ENCODE data around the gene STON2.
"Not testable (repeated sequence)": the region's sequence is repeated elsewhere in the genome, so short reads cannot be mapped to it uniquely, and the experiment has no call there.

Gene STON2

GRCh38 chr14:81265636-81266169 lies 134.4 kb downstream of the STON2 start:
- no peak for DNase-seq (ENCODE audit: low read depth)

GRCh38 chr14:81264671-81265070 lies 135.5 kb downstream of the STON2 start:
- no peak for DNase-seq (ENCODE audit: low read depth)

DNA sequence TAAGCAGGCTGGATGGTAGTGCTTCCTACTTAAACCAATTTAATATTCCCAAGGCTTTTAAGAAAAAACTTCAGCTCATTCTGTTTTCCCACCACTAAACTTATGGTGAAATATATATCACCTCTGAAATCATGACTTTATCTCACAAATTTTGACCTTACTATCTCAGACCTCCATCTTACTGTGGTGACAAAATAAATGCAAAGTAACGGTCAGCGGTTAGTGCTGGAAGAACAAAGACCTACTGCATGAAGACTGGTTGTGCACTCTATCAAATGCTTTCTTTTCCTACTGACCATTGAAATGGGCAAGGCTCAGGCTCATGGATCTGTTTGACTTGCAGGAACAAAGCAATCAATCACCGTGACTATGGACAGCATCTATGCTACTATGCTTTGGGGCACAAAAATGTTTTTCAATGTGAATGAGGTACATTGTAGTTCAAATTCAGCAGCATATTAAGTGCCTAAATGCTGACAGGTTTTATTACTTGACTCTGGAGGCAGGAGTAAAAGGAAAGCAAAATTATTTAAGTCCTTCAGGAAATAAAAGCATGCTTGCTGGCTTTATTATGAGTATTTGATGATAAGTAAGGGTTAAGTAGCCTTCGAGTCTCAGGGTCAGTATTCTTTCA lies 136.2 kb downstream of the STON2 start:
- no peak for DNase-seq (ENCODE audit: low read depth)

- DNase-seq (ENCODE audit: low read depth), result no peak
Observed at GRCh38 chr14:81261176-81261575, 138.9 kb downstream of the STON2 start.

DNA sequence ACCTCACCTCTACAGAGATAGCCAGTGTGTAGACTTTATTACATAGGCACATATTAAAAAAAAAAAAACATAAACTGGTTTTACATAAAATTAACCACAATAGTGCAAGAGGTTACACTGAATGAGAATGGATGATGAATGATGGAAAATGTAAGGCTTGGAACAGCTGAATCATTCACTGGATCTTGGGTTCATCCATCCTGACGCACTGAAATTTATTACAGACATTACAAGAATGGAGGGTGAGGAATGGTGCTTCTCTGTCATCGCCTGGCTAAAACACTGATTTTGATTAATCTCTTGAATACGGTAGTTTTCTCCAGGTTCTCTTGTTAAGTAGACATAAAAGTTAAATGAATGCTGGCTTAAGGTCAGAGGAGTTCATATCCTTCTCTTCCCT lies 139.4 kb downstream of the STON2 start:
- no peak for DNase-seq (ENCODE audit: low read depth)

DNA sequence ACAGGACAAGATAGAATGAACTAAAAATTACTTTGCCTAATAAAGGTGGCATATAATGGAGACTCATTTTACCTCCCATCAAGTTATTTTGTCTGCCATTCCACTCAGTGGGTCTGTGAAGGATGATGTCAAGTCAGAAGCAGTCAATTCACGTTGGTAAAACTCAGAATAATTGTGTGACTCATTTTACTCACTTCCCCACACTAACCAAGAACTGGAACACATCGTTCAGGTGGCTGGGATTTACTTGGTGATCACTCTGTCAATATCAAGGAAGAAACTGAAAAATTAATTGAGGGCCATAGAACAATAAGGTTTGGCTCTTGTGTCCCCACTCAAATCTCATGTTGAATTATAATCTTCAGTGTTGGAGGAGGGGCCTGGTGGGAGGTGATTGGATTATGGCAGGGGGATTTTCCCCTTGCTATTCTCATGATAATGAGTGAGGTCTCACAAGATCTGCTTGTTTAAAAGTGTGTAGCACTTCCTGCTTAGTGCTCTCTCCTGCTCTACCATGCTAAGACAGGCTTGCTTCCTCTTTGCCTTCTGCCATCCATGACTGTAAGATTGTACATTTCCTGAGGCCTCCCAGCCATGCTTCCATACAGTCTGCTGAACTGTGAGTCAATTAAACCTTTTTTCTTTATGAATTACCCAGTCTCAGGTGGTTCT lies 143.7 kb downstream of the STON2 start:
- no peak for DNase-seq (ENCODE audit: low read depth)

- no peak for DNase-seq (ENCODE audit: low read depth)
Observed at GRCh38 chr14:81252278-81252677, 147.8 kb downstream of the STON2 start.

DNA sequence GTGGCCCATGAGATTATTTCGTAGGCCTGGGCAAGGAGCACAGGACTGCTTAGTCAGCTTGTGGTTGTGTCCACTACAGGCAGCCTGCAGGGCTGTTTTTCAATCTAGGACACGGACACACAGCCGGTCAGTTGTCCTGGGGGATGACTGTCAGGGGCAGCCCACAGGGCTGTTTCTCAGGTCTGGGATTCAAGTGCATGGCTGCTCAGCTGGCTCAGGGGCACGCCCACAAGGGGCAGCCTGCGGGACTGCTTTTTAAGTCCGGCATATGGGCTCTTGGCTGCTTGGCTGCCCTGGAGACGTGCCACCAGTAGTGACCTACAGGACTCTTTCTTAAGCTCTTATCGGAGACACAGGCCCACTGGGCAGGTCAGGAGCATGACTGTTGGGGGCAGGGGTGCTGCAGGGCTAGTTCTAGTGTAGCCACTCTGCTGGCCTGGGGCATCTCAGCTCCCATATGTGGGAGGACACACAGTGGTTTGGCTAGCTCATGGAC lies 152.8 kb downstream of the STON2 start:
- DNase-seq (ENCODE audit: low read depth), result no peak

GRCh38 chr14:81246461-81247270 lies 153.5 kb downstream of the STON2 start:
- DNase-seq (ENCODE audit: low read depth), result no peak

DNA sequence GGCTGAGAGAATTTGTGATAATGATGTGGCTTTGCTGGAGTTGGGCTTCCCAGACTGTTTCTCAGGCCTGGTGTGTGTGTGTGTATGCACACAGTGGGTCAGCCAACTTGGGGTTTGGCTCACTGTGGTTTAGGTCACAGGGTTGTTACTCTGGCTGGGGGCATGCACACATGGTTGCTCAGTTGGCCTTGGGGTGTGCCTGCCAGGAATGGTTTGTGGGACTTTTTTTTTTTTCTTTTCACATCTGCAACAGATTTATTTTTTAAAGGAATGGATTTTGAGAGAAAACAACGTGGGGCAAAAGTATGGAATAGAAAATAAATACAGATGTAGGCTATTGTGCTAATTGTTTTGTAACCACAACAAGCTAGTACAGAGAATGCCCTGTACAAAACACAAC lies 154.4 kb downstream of the STON2 start:
- no peak for DNase-seq (ENCODE audit: low read depth)

- DNase-seq (ENCODE audit: low read depth), result not testable (repeated sequence)
Observed at GRCh38 chr14:81244431-81244830, 155.7 kb downstream of the STON2 start.

GRCh38 chr14:81243499-81243898 lies 156.6 kb downstream of the STON2 start:
- no peak for DNase-seq (ENCODE audit: low read depth)

GRCh38 chr14:81236849-81237248 lies 163.3 kb downstream of the STON2 start:
- not testable (repeated sequence) for DNase-seq (ENCODE audit: low read depth)

- DNase-seq (ENCODE audit: low read depth), result no peak
Observed at GRCh38 chr14:81236138-81236537, 164.0 kb downstream of the STON2 start.

- DNase-seq (ENCODE audit: low read depth), result no peak
Observed at GRCh38 chr14:81235096-81235495, 165.0 kb downstream of the STON2 start.

DNA sequence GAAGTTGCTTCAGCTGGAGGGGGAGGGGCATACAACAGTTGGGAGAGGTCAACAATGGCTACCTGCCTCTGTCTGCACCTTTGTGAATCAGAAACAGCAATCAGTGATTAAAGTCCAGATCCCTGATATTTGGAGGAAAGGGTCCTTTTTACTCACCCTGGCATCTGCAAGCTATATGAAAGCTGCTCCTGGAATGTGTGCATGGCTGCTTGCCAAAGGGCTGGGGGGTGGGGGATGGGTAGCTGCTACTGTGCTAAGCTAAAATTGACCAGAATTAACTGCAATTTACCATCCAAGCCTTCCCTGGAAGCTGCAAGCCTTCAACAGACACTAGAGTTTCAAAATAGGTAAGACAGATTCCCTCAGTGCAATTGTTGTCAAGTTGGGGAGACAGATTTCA lies 165.8 kb downstream of the STON2 start:
- DNase-seq (ENCODE audit: low read depth), result no peak

DNA sequence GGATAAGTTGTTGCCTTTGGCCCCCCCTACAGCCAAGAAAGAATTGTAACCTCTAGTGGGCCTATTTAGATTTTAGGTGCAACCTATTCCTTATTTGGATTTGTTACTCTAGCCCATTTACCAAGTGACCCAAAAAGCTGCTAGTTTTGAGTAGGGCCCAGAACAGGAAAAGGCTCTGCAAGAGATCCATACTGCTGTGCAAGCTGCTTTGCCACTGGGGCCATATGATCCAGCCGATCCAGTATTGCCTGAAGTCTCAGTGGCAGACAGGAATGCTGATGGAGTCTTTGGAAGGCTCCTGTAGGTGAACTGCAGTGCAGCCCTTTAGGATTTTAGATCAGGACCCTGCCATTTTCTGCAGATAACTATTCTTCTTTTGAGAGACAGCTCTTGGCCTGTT lies 166.5 kb downstream of the STON2 start:
- DNase-seq (ENCODE audit: low read depth), result no peak

DNA sequence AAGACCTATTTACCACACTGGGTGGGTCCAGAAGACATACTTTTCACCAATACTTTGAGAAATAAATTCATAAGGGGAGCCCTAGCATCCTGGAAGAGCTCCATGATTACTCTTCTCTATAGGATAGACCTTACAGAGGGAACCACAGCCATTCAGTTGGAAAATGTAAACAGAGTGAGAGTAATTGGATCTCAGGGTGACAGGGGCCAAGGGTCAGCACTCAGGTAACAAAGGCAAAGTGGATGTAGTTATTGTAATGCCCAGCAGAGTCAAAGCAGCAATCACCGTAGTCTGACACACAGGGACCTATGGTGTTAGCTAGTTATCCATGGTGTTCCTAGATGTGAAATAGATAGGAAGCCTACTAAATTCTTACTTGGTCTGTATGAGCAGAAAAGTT lies 168.6 kb downstream of the STON2 start:
- no peak for DNase-seq (ENCODE audit: low read depth)

- no peak for DNase-seq (ENCODE audit: low read depth)
Observed at GRCh38 chr14:81224222-81224621, 175.9 kb downstream of the STON2 start.

GRCh38 chr14:81223788-81224187 lies 176.3 kb downstream of the STON2 start:
- DNase-seq (ENCODE audit: low read depth), result not testable (repeated sequence)

GRCh38 chr14:81222691-81223090 lies 177.4 kb downstream of the STON2 start:
- DNase-seq (ENCODE audit: low read depth), result no peak

DNA sequence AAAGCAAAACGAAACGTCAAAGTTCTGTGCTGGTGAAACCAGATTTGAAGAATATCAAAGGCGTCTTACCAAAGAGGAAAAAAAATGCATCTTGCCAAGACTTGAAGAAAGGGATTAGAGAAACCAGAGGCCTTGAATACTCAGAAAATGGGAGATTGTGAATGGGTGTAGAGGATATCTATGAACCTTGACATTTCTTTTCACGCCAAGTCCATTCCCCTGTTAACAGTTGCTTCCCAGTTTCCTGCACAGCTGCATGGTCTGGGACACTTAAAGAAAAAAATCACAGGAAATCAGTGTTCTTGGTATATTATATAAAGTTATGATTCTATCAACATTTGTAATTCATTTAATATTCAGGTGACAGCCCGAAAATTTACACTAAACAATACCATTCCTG lies 178.0 kb downstream of the STON2 start:
- DNase-seq (ENCODE audit: low read depth), result no peak
